Keratinocyte (primary cell): Measurements from ENCODE around the gene IGHMBP2.

ENCODE experiments used
- CTCF ChIP-seq, 3 experiments: IDR thresholded peaks in 1 of 3; conservative IDR thresholded peaks in 1 of 3; optimal IDR thresholded peaks in 1 of 3; 2 replicates in 2 of 3; 3 replicates in 1 of 3; pipeline versions ENCODE3 to v1.5.1; 2011; ENCODE audit warnings: low read length in 3 of 3, mild to moderate bottlenecking in 3 of 3, moderate library complexity in 2 of 3, control low read depth in 1 of 3, inconsistent platforms in 1 of 3; ENCODE audit not compliant: insufficient read depth in 2 of 3; ENCODE audit errors: extremely low read depth in 1 of 3
- EZH2 ChIP-seq: IDR thresholded peaks from one replicate; pipeline ENCODE4 v1.6.1; 2012; ENCODE audit warnings: inconsistent platforms, mild to moderate bottlenecking, low read length, moderate library complexity

GRCh38 chr11:68966894-68967780, 63.4 kb downstream of the IGHMBP2 start:
- TF ChIP-seq EZH2 (no peak), CTCF (optimal IDR thresholded peaks at IDR 0.05 in 1 of 3, IDR thresholded peaks at IDR 0.05 in 1 of 3, conservative IDR thresholded peaks at IDR 0.05 in 1 of 3; ENCODE audit: extremely low read depth in 1 of 3, insufficient read depth in 2 of 3, low read length in 3 of 3) (no peak)
